HG03565 (cell line): ENCODE results near the gene CEBPZ.
"Not testable (repeated sequence)": the region's sequence is repeated elsewhere in the genome, so short reads cannot be mapped to it uniquely, and the experiment has no call there.

Source experiments
- ATAC-seq: cut with Tn5 transposase; IDR thresholded peaks from one replicate; pipeline ENCODE4 v1.9.1; 2021; ENCODE audit warnings: mild to moderate bottlenecking, moderate library complexity; ENCODE audit not compliant: unreplicated experiment

The CEBPZ gene

GRCh38 chr2:37231241-37232130, at the start of gene CEBPZ, which contains the start of gene NDUFAF7:
Gene CEBPZ, minus strand, starts transcription at chr2:37231596. Its CDS starts 29 bp downstream, at chr2:37231567.
Gene NDUFAF7, plus strand, starts transcription at chr2:37231658. Its CDS starts 48 bp downstream, at chr2:37231706.
- peak; percentile 80 for ATAC-seq

DNA sequence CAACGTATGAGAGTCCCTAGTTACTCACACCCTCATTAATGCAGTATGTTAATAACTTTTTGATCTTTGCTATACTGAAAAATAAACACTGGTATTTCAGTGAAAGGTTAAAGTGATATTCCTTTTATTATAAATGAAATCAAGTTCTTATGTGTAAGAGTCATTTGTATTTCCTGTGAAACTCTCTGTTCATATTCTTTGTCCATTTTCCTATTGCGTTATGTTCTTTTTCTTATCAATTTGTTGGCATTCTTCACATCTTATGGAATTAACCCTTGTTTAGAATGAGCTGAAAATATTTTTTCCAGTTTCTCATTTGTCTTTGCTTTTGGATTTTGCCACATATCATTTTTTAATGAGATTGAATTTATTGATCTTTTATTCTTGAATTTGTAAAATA, 44.9 kb upstream of the CEBPZ start:
- no peak for ATAC-seq

- ATAC-seq: no peak
These were observed 43.1 kb upstream of the CEBPZ start for GRCh38 chr2:37274359-37274965.

DNA sequence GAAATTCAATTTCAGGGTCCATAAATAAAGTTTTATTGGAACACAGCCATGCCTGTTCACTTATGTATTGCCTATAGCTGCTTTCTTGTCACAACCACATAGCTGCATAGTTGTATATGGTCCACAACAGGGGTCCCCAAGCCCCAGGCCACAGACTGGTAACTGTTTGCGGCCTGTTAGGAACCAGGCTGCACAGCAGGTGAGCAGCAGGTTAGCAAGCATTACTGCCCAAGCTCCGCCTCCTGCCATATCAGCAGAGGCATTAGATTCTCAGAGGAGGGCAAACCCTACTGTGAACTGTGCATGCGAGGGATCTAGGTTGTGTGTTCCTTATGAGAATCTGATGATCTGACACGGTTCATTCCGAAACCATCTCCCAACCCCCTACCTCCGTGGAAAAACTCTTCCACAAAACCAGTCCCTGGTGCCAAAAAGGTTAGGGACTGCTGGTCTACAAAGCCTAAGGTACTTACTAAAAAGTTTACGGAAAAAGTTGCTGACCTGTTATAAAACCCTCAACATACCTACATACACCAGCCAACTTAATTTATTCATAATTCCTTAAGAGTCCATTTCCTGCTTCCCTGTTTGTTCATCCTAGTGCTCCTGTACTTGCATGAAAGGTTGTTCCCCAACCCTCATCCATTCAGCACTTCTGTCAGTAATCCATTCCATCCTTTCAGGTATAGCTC, 40.1 kb upstream of the CEBPZ start:
- no peak for ATAC-seq

DNA sequence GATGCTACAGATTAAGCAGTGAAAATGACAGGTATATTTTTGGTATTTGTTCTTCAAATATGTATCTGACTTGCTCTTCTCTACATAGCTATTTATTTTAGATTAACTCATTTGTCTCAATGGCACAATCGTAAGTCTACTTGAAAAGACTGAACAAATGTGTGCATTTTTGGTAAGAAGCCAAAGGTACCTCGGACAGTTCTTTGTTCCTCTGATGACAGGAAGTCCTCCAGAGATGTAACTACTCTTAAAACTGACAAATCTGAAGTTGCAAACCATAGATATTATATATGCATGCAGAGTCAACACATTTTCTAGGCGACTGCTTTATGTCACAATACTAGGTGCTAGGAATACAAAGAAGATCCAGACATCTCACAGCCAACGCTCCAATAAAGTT, 36.7 kb upstream of the CEBPZ start:
- no peak for ATAC-seq

DNA sequence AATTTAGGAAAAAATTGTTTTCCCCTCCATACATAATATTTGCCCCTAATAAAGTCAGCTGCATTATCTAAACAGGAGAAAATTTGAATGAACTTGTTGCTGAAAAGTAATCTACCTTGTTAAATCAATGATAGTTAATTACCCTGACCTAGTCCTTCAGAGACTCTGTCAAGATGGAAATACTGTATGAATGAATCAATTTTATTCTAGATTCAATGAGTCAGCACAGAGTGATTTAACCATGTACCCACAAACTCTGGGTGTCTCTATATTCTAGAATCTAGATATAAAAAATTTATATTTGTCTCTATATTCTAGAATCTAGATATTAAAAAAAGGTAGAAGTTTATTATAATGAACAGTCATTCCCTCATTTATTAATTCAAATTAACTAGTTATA, 36.3 kb upstream of the CEBPZ start:
- ATAC-seq: no peak

GRCh38 chr2:37263839-37264238, 32.4 kb upstream of the CEBPZ start:
- no peak for ATAC-seq

- no peak for ATAC-seq
These were observed 31.1 kb upstream of the CEBPZ start for GRCh38 chr2:37262522-37262921.

DNA sequence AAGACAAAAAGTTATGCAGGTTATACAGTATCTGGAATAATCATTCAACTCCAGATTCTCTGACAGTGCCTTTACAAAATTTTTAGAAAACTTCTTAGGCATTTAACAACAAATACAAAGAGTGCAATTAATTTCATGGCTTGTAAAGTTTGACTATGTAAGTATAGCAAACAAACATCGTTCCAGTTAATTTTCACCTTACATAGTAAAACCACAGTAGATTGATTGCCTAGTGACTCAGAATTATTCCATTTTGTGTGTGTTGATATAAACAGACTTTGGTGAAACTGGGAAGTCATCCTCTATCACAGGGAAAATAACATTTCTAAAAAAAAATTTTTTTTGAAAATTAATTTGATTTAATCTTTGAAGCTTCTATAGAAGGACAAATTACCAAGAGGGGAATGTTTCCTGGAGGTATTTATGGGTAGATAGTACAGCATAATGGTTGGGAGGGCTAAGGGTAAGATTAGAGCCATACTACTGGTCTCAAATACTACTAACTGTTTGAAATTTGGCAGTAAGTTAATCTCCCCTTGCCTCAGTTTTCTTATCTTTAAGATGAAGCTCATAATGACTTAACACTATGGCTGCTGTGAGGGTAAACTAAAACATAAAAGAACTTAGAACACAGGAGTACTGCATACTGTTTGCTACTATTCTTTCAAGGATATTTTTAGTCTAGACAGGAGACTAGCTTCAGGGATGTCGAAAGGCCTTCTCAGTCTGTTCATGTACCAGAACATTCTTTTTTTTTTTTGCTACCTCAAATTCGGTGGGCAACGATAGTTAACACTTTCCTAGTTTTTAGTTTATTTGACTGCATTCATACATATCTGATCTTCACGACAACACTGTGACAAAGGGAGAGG, 19.7 kb upstream of the CEBPZ start:
- no peak for ATAC-seq

DNA sequence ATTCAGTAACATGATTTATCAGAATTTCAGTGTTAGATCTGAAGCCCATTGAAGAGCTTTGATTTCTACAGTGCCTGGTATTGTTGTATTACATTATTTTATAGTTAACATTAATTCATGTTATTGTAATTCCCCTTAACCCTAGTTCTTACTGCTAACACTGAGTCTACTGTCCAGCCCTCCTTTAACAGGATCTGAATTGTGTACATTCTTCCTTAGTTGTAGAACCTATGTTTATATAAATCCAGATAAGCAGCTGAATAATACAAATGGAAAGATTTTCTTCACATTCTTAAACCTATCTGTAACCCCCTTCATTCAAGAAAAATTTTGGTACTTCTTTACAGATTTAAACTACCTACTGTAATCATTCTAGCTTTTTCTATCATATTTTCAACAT, 14.8 kb upstream of the CEBPZ start:
- ATAC-seq: no peak

DNA sequence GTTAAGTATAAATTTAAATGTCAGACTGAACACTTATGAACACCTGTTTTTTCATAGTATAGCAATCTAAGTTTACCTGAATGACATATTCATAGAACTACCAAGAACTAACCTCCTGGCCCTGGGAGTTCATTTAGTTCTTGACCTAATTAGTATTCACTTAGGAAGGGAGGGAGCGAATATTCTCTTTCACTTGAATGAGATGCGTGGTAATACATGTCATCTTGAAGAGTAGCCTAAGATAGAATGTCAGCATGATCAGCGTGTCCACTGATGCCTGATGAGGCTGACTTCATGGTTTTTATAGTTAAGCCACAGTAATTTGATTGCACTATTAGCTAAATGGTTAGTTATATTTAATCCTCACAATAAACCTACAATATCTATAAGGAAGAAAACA, 13.4 kb upstream of the CEBPZ start:
- no peak for ATAC-seq

- ATAC-seq: peak; percentile 81
These were observed 12.6 kb upstream of the CEBPZ start for GRCh38 chr2:37244017-37244416.

GRCh38 chr2:37243435-37243834, 12.0 kb upstream of the CEBPZ start:
- no peak for ATAC-seq

DNA sequence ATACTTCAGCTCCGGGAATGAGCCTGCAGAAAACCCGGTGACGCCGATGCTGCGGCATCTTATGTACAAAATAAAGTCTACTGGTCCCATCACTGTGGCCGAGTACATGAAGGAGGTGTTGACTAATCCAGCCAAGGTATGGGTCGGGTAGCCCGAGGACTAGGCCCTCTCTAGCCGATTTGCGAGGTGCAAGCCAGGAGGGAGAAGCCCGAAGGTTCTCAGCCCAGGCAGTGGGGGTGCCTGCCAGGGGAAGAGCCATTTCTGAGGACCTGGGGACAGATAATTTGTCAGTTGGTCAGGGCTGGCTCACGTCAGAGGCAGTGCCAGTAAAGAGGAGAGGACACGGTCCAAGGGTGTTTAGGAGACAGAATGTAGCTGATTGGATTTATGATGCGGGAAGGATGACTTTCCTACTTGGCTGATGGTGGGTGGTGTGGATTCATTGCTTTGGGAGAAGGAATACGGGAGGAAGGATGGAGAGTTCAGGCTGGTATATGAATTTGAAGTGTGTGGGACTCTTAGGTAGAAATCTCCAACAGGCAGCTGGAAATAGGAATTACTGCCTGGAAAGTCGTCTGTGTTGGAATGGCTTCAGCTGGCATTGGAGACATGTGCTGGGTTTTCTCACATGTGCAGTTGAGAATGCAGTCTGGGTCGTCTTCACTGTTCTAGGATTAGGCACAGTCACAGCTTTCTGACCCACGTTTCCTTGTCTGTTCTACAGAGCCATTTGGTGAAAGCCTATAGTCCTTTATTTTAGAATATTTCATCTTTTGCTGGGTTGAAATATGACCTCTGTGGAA, 936 bp upstream of the CEBPZ start:
- ATAC-seq: no peak

DNA sequence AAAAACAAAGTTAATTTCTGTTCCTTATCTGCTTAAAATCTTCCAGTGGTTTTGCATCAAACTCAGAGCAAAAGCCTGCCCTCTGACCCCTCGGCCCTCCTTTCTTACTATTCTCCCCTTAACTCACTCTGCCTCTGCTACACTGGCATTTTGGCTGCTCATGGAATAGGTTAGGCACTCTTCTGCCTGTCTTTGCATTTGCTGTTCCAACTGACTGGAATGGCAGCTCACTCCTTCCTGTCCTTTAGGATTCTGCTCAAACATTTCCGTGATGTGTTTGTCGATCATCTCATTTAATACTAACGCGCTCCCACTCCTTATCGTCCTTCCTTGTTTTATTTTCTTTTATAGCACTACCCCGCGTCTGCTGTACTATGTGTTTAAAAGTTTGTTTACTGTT, 815 bp downstream of the CEBPZ start:
- no peak for ATAC-seq

GRCh38 chr2:37228788-37229187, 2.6 kb downstream of the CEBPZ start:
- no peak for ATAC-seq

GRCh38 chr2:37226863-37227262, 4.5 kb downstream of the CEBPZ start:
- no peak for ATAC-seq

DNA sequence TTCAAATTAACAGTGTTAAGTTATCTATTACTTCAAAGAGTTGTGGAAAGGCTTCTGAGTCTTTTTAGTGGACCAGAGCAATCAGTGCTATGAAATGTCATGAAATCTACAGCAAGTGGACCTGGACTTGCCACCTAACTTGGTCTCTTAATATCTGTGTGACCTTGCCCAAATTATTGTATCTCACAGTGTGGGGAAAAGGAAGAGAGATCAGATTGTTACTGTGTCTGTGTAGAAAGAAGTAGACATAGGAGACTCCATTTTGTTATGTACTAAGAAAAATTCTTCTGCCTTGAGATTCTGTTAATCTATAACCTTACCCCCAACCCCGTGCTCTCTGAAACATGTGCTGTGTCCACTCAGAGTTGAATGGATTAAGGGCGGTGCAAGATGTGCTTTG, 6.3 kb downstream of the CEBPZ start:
- not testable (repeated sequence) for ATAC-seq

DNA sequence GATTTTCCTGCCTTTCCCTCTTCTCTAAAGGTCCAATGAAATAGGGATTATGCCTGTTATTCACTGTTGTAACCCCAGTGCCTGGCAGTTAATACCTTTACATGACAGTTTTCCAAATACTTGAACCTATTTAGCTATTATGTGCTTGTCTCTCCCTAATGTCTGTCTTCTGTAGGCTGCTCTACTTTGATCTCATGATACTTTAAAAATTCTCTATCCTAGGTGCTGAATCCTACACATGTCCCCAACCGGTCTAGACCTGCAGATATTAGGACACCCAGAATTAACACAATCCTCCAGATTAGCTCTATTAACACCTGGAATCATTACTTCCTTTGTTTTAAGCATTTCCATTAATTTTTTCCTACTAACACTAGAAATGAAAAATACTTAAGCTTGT, 7.3 kb downstream of the CEBPZ start:
- ATAC-seq: no peak

DNA sequence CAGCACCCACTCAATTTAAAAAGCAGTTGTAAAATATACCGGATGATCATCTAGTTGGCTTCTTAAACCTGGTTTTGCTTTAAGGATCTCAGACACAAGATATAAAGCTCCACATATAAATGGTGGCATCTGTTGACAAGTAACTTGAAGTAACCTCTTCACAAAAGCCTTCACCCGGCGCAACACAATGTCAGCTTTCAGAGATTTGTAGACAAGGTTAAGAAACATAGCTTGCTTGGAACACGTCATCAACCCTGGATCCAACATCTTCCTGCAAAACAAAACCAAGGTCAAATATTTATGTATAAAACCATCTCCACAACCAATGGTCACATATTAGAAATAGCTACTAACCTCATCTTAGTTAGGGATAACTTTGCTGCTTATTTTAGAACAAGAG, 8.3 kb downstream of the CEBPZ start:
- ATAC-seq: no peak
